Small intestine (tissue), 7 donors: Measurements from ENCODE around the gene JARID2. TPM values are rescaled to one million over a fixed set of nuclear protein-coding genes. Genes with fewer than 3 reads are reported as not detected.
A peak's percentile ranks its signal among the peaks of the same experiment; 100 is the strongest.

ENCODE experiments used
- DNase-seq, 2 donors: peaks; one replicate each; pipeline versions ENCODE4 v3.0.0 to v3.0.0-alpha.2; 2013
- FAIRE-seq: peaks from 2 replicates; lab custom pipeline; 2012; peaks lifted over from hg19 to GRCh38; lab: Jason Lieb, UNC
- H3K27ac ChIP-seq, 3 donors: one replicate each; pipeline ENCODE4 v1.5.1; 2013; ENCODE audit warnings: low read length in 2 of 3, mild to moderate bottlenecking in 2 of 3, control low read depth in 1 of 3, inconsistent platforms in 1 of 3, low read depth in 1 of 3, moderate library complexity in 1 of 3
- H3K27me3 ChIP-seq, 3 donors: one replicate each; pipeline ENCODE4 v1.6.1; 2013; ENCODE audit warnings: low read length in 3 of 3, inconsistent platforms in 1 of 3; ENCODE audit not compliant: control insufficient read depth in 3 of 3, insufficient read depth in 3 of 3
- H3K36me3 ChIP-seq, 3 donors: one replicate each; pipeline ENCODE4 v1.6.1; 2013; ENCODE audit warnings: low read length in 3 of 3, inconsistent platforms in 1 of 3, low read depth in 1 of 3, mild to moderate bottlenecking in 1 of 3, moderate library complexity in 1 of 3; ENCODE audit not compliant: control insufficient read depth in 3 of 3, insufficient read depth in 2 of 3
- H3K4me1 ChIP-seq, 3 donors: one replicate each; pipeline ENCODE4 v1.6.1; 2013; ENCODE audit warnings: low read length in 2 of 3, inconsistent platforms in 1 of 3, low read depth in 1 of 3, mild to moderate bottlenecking in 1 of 3, moderate library complexity in 1 of 3; ENCODE audit not compliant: control insufficient read depth in 3 of 3, insufficient read depth in 2 of 3
- H3K4me3 ChIP-seq, 3 donors: one replicate each; pipeline ENCODE4 v1.5.1; 2013; ENCODE audit warnings: low read length in 3 of 3, control low read depth in 1 of 3, inconsistent platforms in 1 of 3, low read depth in 1 of 3, mild to moderate bottlenecking in 1 of 3, moderate library complexity in 1 of 3
- H3K9me3 ChIP-seq, 2 donors: one replicate each; pipeline ENCODE4 v1.6.1; 2013; ENCODE audit warnings: low read depth in 1 of 2, low read length in 1 of 2; ENCODE audit not compliant: control insufficient read depth in 2 of 2, insufficient read depth in 1 of 2
- WGBS, 3 donors: extraction: QIAGEN DNeasy Blood & Tissue Kit; methylation state at CpG; one replicate each; pipeline ENCODE4 v1.1.7; 2013; 5-methylcytosine and 5-hydroxymethylcytosine counted together
- polyA plus RNA-seq, 4 donors: library from polyadenylated mRNA; stranded (reverse) in 3 of 4; unstranded in 1 of 4; fragments of 200-250 nt in 3 of 4; fragments of 120-200 nt in 1 of 4; gene quantifications; one replicate each; pipeline versions ENCODE4 v1.2.1 to v1.2.3, GENCODE V29; 2013
- donor health status: healthy with polysubstance abuse.
- donor health status: control.
- donor health status: control.
- donor health status: Bipolar disorder and iron deficiency.
- donor health status: healthy.

Gene JARID2
- polyA plus RNA-seq, 4 donors, result 4.9 to 10.5 (median 6.7) TPM

DNA sequence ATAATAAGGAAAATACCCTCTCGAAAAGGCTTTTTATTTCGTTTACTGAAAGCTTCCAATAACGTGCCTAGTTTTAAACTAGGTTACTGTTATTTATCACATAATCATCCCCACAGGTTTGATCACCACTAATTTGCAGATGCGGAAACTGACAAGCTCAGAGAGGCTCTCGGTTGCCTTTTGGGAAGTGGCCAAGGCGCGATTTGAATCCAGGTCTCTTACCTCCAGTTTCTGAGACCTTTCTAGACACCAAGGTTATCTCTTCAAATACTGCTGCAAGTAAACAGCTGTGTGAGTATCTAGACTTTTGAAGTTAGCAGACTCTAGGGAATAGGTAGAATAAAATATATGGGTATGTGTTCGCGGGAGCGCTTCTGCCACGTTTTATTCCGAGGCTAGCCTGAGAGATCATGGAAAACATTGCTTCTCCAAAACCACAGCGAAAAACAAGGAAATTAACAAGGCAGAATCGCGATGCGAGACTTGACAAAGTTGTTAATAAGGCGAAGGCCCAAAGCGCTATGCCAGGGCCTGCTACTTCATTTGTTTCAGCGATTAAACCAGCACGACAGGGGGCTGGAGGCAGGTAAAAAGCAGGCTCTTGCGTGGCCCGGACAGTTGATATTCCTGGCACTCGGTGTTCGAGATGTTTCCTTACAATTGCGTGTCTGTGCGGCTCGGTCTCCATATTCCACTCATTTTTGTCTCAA lies 1.8 kb upstream of the JARID2 start:
- DNase-seq, result no peak
- Histone ChIP-seq H3K27me3 (no peaks in the 10 kb centered on the region), H3K36me3 (no peaks in the 10 kb centered on the region), H3K4me3 (peak overlapping the region in 2 of 3 donors; percentile 93 to 98), H3K9me3 (no peaks in the 10 kb centered on the region), H3K4me1 (no peaks in the 10 kb centered on the region), H3K27ac (peak overlapping the region in 1 of 3 donors; percentile 91)
- FAIRE-seq, result no peak
- 78 to 80% (median 80%) methylated on average over 27 of the region's 27 CpGs for WGBS, 3 donors

- Histone ChIP-seq H3K4me1 (no peaks in the 10 kb centered on the region), H3K36me3 (no peaks in the 10 kb centered on the region), H3K27me3 (no peaks in the 10 kb centered on the region), H3K4me3 (peak overlapping the region; percentile 93 to 98 (median 98)), H3K27ac (peak overlapping the region; percentile 38 to 98 (median 93)), H3K9me3 (no peaks in the 10 kb centered on the region)
- DNase-seq (peak; percentile 76 to 87), FAIRE-seq (no peak)
- 1 to 2% (median 1%) methylated on average over 57 to 92 of the region's 92 CpGs for WGBS, 3 donors
Measured at GRCh38 chr6:15244620-15245360, 1.1 kb upstream of the JARID2 start.

- Histone ChIP-seq H3K36me3 (no peaks in the 10 kb centered on the region), H3K27me3 (no peaks in the 10 kb centered on the region), H3K4me3 (peak overlapping the region; percentile 93 to 98 (median 98)), H3K4me1 (no peaks in the 10 kb centered on the region), H3K27ac (peak overlapping the region; percentile 30 to 98 (median 93)), H3K9me3 (no peaks in the 10 kb centered on the region)
- DNase-seq (peak in 1 of 2 donors; percentile 33), FAIRE-seq (no peak)
- 0 to 1% (median 0%) methylated on average over 9 to 10 of the region's 10 CpGs for WGBS, 3 donors
Measured at GRCh38 chr6:15246217-15246665, 372 bp downstream of the JARID2 start.

DNA sequence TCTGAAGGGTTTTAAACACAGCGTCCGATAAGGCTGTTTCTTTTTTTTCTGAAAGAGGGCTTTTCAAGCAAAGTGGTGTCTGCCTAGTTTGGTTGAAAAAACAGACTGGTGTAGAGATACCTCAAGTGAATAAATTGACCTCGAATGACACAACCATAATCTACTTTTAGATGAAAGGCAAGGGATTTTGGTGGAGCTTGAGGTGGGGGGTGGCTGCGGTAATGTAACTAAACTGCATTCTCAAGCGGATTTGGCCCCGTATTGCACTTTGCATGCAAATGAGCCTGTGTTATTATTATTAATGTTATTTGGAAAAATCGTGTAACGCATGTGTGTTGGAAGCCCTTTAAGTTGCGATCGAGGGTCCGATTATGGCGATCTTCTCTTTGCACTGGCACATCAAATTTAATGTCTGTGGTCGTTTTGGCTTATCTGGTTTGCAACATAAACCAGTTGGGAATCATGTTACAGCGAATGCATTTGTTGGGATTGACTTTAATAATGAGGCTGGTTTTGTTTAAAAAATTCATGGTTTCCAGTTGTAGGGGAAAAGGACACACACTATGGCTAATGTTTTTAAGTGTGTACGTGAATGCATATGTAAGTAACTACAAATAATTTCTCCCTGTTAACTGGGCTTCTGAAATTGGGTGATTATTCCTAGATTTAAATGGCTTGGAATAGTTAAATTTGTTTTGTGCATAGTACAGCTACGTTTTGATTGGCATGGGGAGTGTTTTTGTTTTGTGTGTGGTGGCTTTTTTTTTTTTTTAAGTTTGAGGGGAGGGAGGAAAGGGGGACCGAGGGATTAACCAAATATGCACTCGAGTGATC lies 1.0 kb downstream of the JARID2 start:
- no peaks in the 10 kb centered on the region for H3K9me3 ChIP-seq
- H3K36me3 ChIP-seq, result no peaks in the 10 kb centered on the region
- peak overlapping the region; percentile 93 to 98 (median 98) for H3K4me3 ChIP-seq
- H3K27me3 ChIP-seq, result no peaks in the 10 kb centered on the region
- H3K4me1 ChIP-seq, result no peaks in the 10 kb centered on the region
- H3K27ac ChIP-seq, result peak overlapping the region; percentile 27 to 93 (median 30)
- DNase-seq, result peak in 1 of 2 donors; percentile 38
- WGBS, 3 donors, result 0% methylated on average over 18 of the region's 18 CpGs
- no peak for FAIRE-seq

DNA sequence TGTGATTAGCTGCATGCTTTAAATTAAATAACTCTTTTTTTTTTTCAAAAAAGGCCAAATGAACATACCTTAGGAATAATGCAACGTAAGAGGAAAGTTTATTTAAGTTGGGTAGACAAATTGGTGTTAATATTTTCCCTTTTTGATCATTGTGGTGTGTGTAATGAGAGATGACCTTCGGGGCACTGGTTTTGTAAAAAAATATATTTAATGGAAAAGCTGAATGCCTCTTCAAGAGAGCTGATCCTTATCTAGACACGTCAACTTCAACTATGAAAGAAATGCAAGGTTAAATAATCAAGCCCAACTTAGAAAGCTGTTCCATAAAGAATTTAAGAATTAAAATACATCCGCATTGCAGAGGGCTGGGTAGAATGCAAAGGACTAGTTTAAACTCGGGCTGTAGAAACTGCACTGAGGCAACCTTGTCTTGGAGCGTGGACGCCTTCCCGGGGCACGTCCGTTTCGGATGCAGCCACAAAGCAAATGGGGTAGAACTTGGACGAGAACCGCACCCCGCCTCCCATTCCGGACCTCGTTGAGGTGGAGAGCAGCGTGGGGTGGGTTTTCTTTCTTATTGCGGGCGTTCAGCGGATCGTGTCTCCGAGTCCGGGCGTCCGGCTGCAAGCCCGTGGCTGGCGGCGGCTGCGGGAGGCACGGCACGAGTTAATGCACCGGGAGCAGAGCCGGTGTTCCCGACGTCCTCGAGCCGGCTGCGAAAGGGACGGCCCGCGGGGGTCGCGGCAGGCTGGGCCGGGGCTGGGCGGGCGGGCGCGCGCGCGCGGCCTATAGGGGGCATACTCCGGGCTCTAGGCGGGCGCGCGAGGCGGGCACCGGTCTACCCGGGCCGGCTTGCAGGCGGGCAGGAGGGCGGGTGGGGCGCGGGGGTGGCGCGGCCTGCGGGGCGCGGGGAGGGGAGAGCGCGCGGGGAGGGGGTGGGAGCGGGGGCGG lies 1.9 kb downstream of the JARID2 start:
- DNase-seq, result peak; percentile 61 to 85
- H3K27ac ChIP-seq, result peak overlapping the region; percentile 89 to 96 (median 93)
- peak overlapping the region; percentile 64 to 98 (median 93) for H3K4me3 ChIP-seq
- no peaks in the 10 kb centered on the region for H3K36me3 ChIP-seq
- no peaks in the 10 kb centered on the region for H3K9me3 ChIP-seq
- H3K27me3 ChIP-seq, result no peaks in the 10 kb centered on the region
- 0% methylated on average over 37 to 71 of the region's 75 CpGs for whole genome bisulfite sequencing, 3 donors
- no peak for FAIRE-seq
- H3K4me1 ChIP-seq, result peaks cover 1 to 3% (median 2%) of the 10 kb centered on the region in 3 donors

GRCh38 chr6:15248451-15249370 lies 2.8 kb downstream of the JARID2 start:
- Histone ChIP-seq H3K4me3 (peak overlapping the region; percentile 64 to 98 (median 67)), H3K36me3 (no peaks in the 10 kb centered on the region), H3K9me3 (no peaks in the 10 kb centered on the region), H3K27me3 (no peaks in the 10 kb centered on the region), H3K4me1 (peaks cover 3 to 11% (median 5%) of the 10 kb centered on the region in 3 donors), H3K27ac (peak overlapping the region; percentile 88 to 98 (median 93))
- DNase-seq (peak; percentile 97 to 98), FAIRE-seq (no peak)
- 0 to 1% (median 1%) methylated on average over 33 to 81 of the region's 83 CpGs for WGBS, 3 donors
